Measurements from ENCODE around the gene COPZ2.
"Not testable (repeated sequence)": the region's sequence is repeated elsewhere in the genome, so short reads cannot be mapped to it uniquely, and the experiment has no call there.

The COPZ2 gene

GRCh38 chr17:48003417-48004151 lies 34.0 kb downstream of the COPZ2 start:
- no peak for DNase-seq

GRCh38 chr17:48002916-48003416 lies 34.6 kb downstream of the COPZ2 start:
- DNase-seq: no peak

- peak; percentile 49 for DNase-seq
Measured at GRCh38 chr17:48002266-48002915, 35.2 kb downstream of the COPZ2 start.

DNA sequence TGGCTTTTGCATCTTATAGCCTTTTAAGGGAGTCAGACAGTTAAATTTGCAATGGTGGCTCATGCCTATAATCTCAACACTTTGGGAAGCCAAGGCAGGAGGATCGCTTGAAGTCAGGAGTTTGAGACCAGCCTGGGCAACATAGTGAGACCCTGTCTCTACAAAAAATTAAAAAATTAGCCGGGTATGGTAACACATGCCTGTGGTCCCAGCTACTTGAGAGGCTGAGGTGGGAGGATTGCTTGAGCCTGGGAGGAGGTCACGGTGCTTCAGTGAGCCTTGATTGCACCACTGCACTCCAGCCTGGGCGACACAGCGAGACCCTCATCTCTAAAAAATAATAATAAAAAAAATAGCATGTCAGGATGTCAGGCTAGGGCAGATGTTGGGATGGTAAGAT lies 35.9 kb downstream of the COPZ2 start:
- DNase-seq: not testable (repeated sequence)

DNA sequence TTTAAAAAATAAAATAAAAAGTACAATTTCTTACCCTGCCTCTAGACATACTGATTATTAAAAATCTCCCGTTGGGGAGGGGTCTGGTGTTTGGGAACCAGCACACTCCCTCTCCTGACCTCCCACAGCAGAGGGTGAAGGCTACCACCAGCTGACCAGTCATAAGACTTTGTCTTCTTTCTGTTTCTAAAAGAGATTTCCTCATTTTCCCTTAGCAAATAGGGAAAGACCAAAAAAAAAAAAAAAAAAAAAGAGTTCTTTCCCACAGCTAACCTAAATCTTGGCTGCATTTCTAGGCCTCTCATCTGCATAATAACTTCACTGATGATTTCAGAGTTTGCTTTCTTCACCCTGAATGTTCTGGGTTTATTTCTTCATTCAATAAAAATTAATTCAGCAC lies 36.4 kb downstream of the COPZ2 start:
- DNase-seq: no peak

DNA sequence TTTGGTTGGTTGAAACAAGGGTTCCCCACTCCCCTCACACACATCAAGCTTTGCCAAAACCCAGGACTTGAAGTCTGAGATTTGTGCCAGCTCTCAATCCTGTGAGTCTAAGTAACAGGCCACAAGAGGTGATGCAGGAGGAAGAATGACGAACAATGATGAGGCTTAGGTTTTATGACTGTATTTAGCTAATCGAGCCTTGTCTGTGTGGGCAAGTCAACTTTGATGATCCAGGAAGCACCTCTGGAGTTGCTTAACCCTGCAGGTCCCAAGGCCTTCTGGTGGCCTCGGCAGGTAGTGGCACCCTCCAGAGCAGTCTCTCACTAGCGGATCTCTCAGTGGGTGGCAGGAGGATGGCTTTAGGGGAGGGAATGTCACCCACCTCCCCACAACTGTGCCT lies 38.0 kb downstream of the COPZ2 start:
- DNase-seq: no peak

DNA sequence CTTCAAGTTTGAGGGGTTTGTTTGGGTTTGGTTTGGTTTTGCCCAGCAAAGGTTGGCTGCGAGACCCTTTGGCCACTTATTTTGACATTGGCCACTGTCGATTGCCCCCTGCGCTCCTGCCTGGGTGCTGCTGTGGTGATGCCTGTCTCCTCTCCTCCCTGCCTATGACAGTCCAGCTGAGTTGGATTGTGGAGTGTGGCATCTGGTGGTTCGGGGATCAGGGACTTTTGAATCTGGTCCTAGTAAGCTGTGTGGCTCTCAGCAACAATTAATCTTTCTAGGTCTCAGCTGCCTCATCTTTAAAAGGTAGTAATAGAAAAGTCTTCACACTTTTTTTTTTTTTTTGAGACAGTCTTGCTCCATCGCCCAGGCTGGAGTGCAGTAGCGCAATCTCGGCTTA lies 39.6 kb downstream of the COPZ2 start:
- DNase-seq: no peak

- no peak for DNase-seq
Measured at GRCh38 chr17:47997586-47997985, 40.0 kb downstream of the COPZ2 start.

- no peak for DNase-seq
Measured at GRCh38 chr17:47996201-47996600, 41.4 kb downstream of the COPZ2 start.

- DNase-seq: no peak
Measured at GRCh38 chr17:47995241-47995935, 42.2 kb downstream of the COPZ2 start.

DNA sequence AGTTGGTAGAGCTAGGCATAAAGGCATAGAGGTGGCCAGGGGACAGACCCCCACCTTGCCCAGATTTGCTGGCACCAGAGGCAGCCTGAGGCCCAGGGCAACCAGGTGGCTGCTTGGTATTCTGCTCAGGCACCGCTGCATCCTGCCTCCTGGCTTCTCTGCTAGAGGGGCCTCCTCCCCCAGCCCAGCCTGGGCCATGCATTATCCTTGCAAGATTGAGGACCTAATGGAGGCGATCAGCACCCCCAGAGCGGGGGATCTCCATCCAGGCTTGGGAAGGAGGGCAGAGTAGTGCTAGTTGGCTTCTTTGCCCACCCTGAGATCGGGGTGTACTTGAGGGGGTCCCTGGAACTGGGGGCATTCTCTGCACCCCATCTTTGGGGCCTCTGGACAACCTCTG lies 42.9 kb downstream of the COPZ2 start:
- no peak for DNase-seq

DNA sequence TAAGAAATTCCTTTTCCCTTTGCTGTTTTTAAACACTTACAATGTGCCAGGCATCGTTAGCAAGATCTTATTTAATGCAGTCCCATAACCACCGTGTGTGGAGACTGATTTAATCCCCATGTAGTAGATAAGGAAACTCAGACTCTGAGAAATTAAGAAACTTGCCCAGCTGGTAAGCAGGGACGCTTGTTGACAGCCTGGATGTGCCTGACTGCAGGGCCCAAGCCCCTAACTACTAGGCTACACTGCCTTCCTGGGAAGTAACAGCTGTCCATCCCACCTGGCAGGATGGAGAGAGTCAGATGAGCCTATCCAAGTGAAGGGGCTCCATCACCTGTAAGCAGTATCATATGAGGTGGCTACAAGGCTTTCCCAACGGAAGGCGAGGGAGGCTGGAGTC lies 43.6 kb downstream of the COPZ2 start:
- no peak for DNase-seq

DNA sequence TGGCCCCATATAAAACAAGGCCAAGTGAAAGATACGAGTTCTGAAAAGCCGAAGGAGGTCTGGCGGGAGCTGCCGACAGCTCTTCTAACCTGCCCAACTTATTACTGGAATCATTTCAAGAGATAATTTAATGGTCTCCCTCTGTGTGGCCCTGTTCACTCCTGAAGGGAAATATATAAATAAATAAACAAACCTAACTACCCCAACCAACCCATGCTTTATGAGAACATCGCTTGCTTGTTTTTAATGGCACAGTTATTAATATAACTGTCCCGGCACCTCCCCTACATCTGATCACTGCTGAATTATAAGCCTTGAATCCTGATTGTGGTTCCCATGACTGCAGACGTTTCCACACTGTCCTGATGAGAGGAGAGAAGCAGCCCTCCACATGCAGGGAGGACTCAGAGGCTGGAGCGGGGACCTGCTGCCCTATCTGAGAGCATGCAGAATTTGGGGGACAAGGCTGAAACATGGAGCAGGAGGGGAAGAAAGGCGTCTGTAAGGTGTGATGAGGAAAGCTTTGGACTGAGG lies 44.5 kb downstream of the COPZ2 start:
- no peak for DNase-seq

GRCh38 chr17:47992216-47992615 lies 45.4 kb downstream of the COPZ2 start:
- no peak for DNase-seq

- no peak for DNase-seq
Measured at GRCh38 chr17:47990962-47991731, 46.5 kb downstream of the COPZ2 start.

DNA sequence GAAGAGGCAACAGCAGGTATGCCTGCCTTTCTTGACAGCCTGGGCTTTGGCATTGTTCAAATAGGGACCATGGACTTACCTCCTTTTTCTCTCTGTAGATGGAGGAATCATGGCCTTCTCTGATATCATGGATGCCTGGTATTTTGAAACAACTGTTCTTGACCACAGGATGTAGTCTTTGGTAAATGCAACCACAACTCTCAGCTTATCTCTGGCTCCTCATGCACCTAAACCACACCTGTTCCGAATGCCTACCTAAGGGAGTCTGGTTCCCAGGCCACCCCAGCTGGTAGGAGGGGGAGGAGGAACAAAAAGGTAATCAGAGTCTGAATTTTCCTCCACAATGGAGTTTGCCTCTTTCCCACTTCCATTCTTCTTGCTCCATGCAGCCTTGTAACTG lies 47.9 kb downstream of the COPZ2 start:
- DNase-seq: no peak

DNA sequence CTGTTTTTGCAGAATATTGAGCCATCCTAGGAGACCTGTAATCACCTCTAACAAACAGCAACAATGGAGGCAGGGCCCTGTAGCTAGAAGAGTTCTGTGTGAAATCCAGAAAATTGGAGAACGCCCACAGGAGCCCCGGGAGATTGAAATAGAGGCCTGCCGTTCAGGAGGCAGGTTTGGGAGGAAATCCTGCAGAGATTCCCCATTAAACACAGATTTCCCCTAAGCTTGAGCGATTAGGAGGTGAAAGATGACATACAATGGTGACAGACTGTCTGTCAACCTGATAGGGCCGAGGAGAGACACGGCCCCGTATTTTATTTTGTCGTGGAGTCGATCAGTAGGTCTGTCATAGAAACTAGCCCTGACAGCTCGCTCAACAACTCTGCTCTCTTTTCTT lies 48.4 kb downstream of the COPZ2 start:
- DNase-seq: no peak

- not testable (repeated sequence) for DNase-seq
Measured at GRCh38 chr17:47988445-47988844, 49.2 kb downstream of the COPZ2 start.

- DNase-seq: peak; percentile 36
Measured at GRCh38 chr17:47987240-47987835, 50.3 kb downstream of the COPZ2 start.

DNA sequence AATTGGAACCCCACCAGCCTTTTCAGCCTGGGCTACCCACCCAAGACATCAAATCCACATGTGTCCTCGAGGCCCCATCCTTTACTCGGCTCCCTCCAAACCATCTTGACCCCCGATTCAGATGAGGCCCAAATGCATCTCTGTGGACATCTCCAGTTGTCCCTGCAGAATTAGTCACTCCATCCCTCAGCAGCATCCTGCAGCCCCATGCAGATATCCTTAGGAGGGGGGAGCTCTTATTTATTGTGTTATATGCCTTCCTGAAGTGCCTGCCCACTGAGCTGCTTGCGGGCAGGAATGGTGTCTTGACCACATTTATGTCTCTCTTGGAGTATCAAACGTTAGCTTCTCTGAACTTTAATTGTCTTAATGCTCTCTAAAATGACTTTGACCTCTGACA lies 51.1 kb downstream of the COPZ2 start:
- DNase-seq: no peak

DNA sequence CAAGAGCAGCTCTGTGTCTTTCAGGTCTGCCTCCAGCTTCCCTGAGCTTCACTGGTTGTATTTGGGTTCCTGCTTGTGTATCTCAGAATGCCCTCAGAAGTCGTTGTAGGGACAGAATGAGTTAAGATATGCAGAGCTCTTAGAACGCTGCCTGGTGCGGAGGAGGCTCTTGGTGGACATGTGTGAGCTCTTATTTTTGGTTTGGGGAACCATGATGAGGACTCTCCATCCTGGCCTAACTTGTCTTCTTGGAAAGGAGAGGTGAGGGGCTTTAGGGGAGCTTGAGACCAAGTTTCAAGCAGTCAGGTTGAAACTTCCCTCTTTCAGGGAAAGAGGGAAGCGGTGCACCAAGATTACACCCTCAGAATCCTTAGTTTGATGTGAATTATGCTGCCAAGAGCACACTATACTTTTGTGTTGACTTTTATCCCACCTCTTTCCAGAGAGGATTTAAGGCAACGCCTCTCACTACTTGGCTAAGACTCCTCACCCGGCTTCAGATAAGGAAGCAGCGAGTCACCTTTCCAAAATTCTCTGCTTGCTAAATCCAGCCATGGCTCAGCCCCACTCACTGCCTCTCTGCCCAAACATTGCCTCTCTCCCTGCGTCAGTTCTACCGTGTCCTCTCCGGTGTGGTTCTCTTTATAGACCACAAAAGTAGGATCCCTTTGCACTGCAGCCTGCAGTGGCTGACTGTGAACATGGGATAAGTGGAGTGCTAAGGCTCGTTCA lies 53.9 kb downstream of the COPZ2 start:
- DNase-seq: no peak
